ENCODE results near the gene CCDC50. TPM values are rescaled to one million over a fixed set of nuclear protein-coding genes. Genes with fewer than 3 reads are reported as not detected.

Gene CCDC50
- total and polyA plus RNA-seq, 2 of the 8 experiments (the other 6 are each of a cell fraction or from before 2014, with no cell fraction given): 7.3 to 19.2 TPM

GRCh38 chr3:191321019-191321767 lies 8.0 kb upstream of the CCDC50 start (continued):
- TF ChIP-seq MAX (IDR thresholded peaks at IDR 0.05): no peak

Data from H1 (cell line).